PC-9 (cell line): ENCODE measurements around the gene ATXN1. TPM values are rescaled to one million over a fixed set of nuclear protein-coding genes. Genes with fewer than 3 reads are reported as not detected.

Source experiments
- BruUV-seq: library from RNA; stranded (reverse); fragments of 400-500 nt; replicated peaks from 2 replicates; lab custom pipeline; 2021; lab: Mats Ljungman, UMichigan
- CTCF ChIA-PET: fragments of 300-600 bp; sonication (Branson Sonifier 250); formaldehyde crosslinking; loops from one replicate; lab custom pipeline; 2022; ENCODE audit warnings: antibody characterized with exemption; lab: Charles Lee
- POLR2A ChIA-PET: fragments of 300-600 bp; sonication (Branson Sonifier 250); formaldehyde crosslinking; loops from one replicate; lab custom pipeline; 2022; ENCODE audit warnings: antibody characterized with exemption; ENCODE audit not compliant: unreplicated experiment; lab: Charles Lee
- DNase-seq, 2 experiments: peaks; one replicate each; pipeline versions ENCODE4 v3.0.0 to v3.0.0-alpha.2; 2015 to 2022; ENCODE audit warnings: mixed read lengths in 1 of 2
- H2AFZ ChIP-seq: fragments of 200-600 bp; sonication (generic); 2 replicates; pipeline ENCODE4 v1.8.1; 2017; ENCODE audit warnings: antibody characterized with exemption
- H3F3A ChIP-seq: fragments of 200-600 bp; sonication (generic); 2 replicates; pipeline ENCODE4 v1.8.1; 2017; ENCODE audit warnings: antibody characterized with exemption, mild to moderate bottlenecking, low read depth; ENCODE audit not compliant: insufficient read depth
- H3K27ac ChIP-seq: fragments of 200-600 bp; sonication (generic); 2 replicates; pipeline ENCODE4 v1.6.1; 2016; ENCODE audit warnings: mixed run types
- H3K27me3 ChIP-seq: fragments of 200-600 bp; sonication (generic); 2 replicates; pipeline ENCODE4 v1.6.1; 2016; ENCODE audit warnings: low read depth, mixed run types; ENCODE audit not compliant: insufficient read depth
- H3K36me3 ChIP-seq: fragments of 200-600 bp; sonication (generic); 2 replicates; pipeline ENCODE4 v1.6.1; 2016; ENCODE audit warnings: low read depth, mixed run types
- H3K4me1 ChIP-seq: fragments of 200-600 bp; sonication (generic); replicated peaks from 2 replicates; pipeline ENCODE4 v1.6.1; 2016; ENCODE audit warnings: mixed run types; ENCODE audit not compliant: insufficient read depth
- H3K4me2 ChIP-seq: fragments of 200-600 bp; sonication (generic); 2 replicates; pipeline ENCODE4 v1.6.1; 2017; ENCODE audit warnings: mixed run types
- H3K4me3 ChIP-seq: fragments of 200-600 bp; sonication (generic); 2 replicates; pipeline ENCODE4 v1.6.1; 2016; ENCODE audit warnings: mixed run types
- H3K79me2 ChIP-seq: fragments of 200-600 bp; sonication (generic); 2 replicates; pipeline ENCODE4 v1.6.1; 2017; ENCODE audit warnings: low read depth, mixed run types
- H3K9me2 ChIP-seq: fragments of 200-600 bp; sonication (generic); 2 replicates; pipeline ENCODE4 v1.8.1; 2017; ENCODE audit warnings: mild to moderate bottlenecking; ENCODE audit not compliant: insufficient read depth
- H3K9me3 ChIP-seq: fragments of 200-600 bp; sonication (generic); 2 replicates; pipeline ENCODE4 v1.8.1; 2016; ENCODE audit warnings: low read depth; ENCODE audit not compliant: insufficient read depth
- H4K20me1 ChIP-seq: fragments of 200-600 bp; sonication (generic); 2 replicates; pipeline ENCODE4 v1.8.1; 2017; ENCODE audit not compliant: insufficient read depth
- CTCF ChIP-seq: fragments of 200-600 bp; sonication (generic); conservative IDR thresholded peaks from 2 replicates; pipeline ENCODE4 v1.6.1; 2017; ENCODE audit warnings: mixed run types, antibody characterized with exemption, mild to moderate bottlenecking, moderate library complexity
- EZH2 ChIP-seq: fragments of 200-600 bp; sonication (generic); IDR thresholded peaks from 2 replicates; pipeline ENCODE4 v1.8.0; 2017; ENCODE audit warnings: antibody characterized with exemption, low read depth
- intact Hi-C: fragments of 100-400 bp; cut with micrococcal nuclease; formaldehyde crosslinking; loops from one replicate; pipeline ENCODE4 v1.10.0; 2022; ENCODE audit not compliant: unreplicated experiment
- total RNA-seq: library from RNA; stranded (reverse); gene quantifications from 2 replicates; pipeline ENCODE4 v1.2.3, GENCODE V29; 2021

ATXN1 gene
- total RNA-seq, 1 experiment from 2014 or later, result 42.7 TPM

- CTCF ChIA-PET, result interaction anchor here (0.6 to 1.7 kb wide), 3 partner anchors 39 to 237 kb away, joined by 4 to 16 read pairs (median 7); no protein-coding TSS in a partner anchor
- Histone ChIP-seq H3K9me3 (no peaks in the 10 kb centered on the region), H3K4me2 (peak overlapping the region; percentile 97), H3K4me3 (peak overlapping the region; percentile 84; the same call in 1 of the 2 replicates), H4K20me1 (no peaks in the 10 kb centered on the region), H3K9me2 (no peaks in the 10 kb centered on the region), H2AFZ (no peak overlapping the region), H3K36me3 (no peaks in the 10 kb centered on the region), H3K27ac (peak overlapping the region; percentile 97), H3K4me1 (peaks cover 63% of the 10 kb centered on the region), H3K27me3 (no peaks in the 10 kb centered on the region), H3F3A (peaks cover 46% of the 10 kb centered on the region), H3K79me2 (peaks cover 11% of the 10 kb centered on the region)
- intact Hi-C loops, result loop anchor here (1.0 to 5.0 kb wide), 4 partner anchors 322 to 1072 kb away; no protein-coding TSS in a partner anchor
- POLR2A ChIA-PET, result interaction anchor here (0.6 to 1.0 kb wide), 2 partner anchors 32 to 43 kb away, joined by 3 read pairs; no protein-coding TSS in a partner anchor
- no peak for TF ChIP-seq EZH2
- peak; percentile 72 for TF ChIP-seq CTCF
- DNase-seq, result no peak
- BruUV-seq, result no TSS peak
Measured at GRCh38 chr6:16764188-16764950, 3.1 kb upstream of the ATXN1 start.

GRCh38 chr6:16762550-16763477, 1.6 kb upstream of the ATXN1 start:
- H3K36me3 ChIP-seq, result no peaks in the 10 kb centered on the region
- H3K9me2 ChIP-seq, result no peaks in the 10 kb centered on the region
- H3K27ac ChIP-seq, result peak overlapping the region; percentile 97
- peak overlapping the region; percentile 84 for H3K4me3 ChIP-seq
- peak; percentile 79 to 95 for DNase-seq
- TF ChIP-seq EZH2 (no peak), CTCF (peak; percentile 81)
- ChIA-PET POLR2A (interaction anchor here (0.6 to 0.7 kb wide), 2 partner anchors 139 to 174 kb away, joined by 3 to 8 read pairs; no protein-coding TSS in a partner anchor), CTCF (interaction anchor here (0.6 to 1.7 kb wide), 16 partner anchors 14 to 431 kb away, joined by 3 to 16 read pairs (median 6); no protein-coding TSS in a partner anchor)
- intact Hi-C loops, result loop anchor here (1.0 to 5.0 kb wide), 7 partner anchors 50 to 1071 kb away; no protein-coding TSS in a partner anchor
- peaks cover 37% of the 10 kb centered on the region for H3F3A ChIP-seq
- peak overlapping the region; percentile 97 for H3K4me2 ChIP-seq
- TSS peak; percentile 60 for BruUV-seq
- no peaks in the 10 kb centered on the region for H4K20me1 ChIP-seq
- peaks cover 61% of the 10 kb centered on the region for H3K4me1 ChIP-seq
- peak overlapping the region; percentile 77 for H2AFZ ChIP-seq
- no peaks in the 10 kb centered on the region for H3K27me3 ChIP-seq
- no peaks in the 10 kb centered on the region for H3K9me3 ChIP-seq
- peaks cover 27% of the 10 kb centered on the region for H3K79me2 ChIP-seq

GRCh38 chr6:16762268-16762549, 949 bp upstream of the ATXN1 start:
- no peaks in the 10 kb centered on the region for H3K9me2 ChIP-seq
- H3K79me2 ChIP-seq, result peaks cover 32% of the 10 kb centered on the region
- peak overlapping the region; percentile 84 for H3K4me3 ChIP-seq
- H2AFZ ChIP-seq, result peak overlapping the region; percentile 77
- H3K9me3 ChIP-seq, result no peaks in the 10 kb centered on the region
- H3K27me3 ChIP-seq, result no peaks in the 10 kb centered on the region
- TF ChIP-seq EZH2 (no peak), CTCF (no peak)
- intact Hi-C loops, result loop anchor here (1.0 to 5.0 kb wide), 6 partner anchors 49 to 1070 kb away; no protein-coding TSS in a partner anchor
- DNase-seq, result no peak
- peaks cover 61% of the 10 kb centered on the region for H3K4me1 ChIP-seq
- H3K4me2 ChIP-seq, result peak overlapping the region; percentile 97
- BruUV-seq, result no TSS peak
- H4K20me1 ChIP-seq, result no peaks in the 10 kb centered on the region
- H3K36me3 ChIP-seq, result no peaks in the 10 kb centered on the region
- ChIA-PET CTCF (interaction anchor here (0.7 to 1.4 kb wide), 5 partner anchors 197 to 429 kb away, joined by 3 to 10 read pairs (median 3); no protein-coding TSS in a partner anchor), POLR2A (interaction anchor here (0.6 to 0.7 kb wide), 3 partner anchors 34 to 838 kb away, joined by 4 to 8 read pairs (median 4); partner anchors contain the start of gene FAM8A1)
- H3K27ac ChIP-seq, result peak overlapping the region; percentile 97
- peaks cover 37% of the 10 kb centered on the region for H3F3A ChIP-seq
